NCI-H1417 treated with DMSO at 0.1 percent for 48 hours (cell line): ENCODE measurements around the gene EBLN1.

ENCODE experiments used
- DNase-seq: peaks from one replicate; lab custom pipeline; 2025; lab: John Stamatoyannopoulos, UW

The EBLN1 gene

DNA sequence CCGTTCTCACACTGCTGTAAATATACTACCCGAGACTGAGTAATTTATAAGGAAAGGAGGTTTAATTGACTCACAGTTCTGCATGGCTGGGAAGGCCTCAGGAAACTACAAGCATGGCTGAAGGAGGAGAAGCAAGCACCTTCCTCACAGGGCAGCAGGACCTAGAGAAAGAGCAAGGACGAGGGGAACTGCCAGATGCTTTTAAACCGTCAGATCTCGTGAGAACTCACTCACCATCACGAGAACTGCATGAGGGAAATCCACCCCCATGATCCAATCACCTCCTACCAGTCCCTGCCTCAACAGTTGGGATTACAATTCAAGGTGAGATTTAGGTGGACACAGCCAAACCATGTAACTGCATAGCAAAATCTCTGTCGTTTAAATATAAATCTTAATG lies at the start of gene EBLN1:
EBLN1 (minus strand) TSS at position 174 of the 400 bp plus-strand sequence. CDS start 8,032 bp downstream, outside the sequence.
- DNase-seq: no peak

DNA sequence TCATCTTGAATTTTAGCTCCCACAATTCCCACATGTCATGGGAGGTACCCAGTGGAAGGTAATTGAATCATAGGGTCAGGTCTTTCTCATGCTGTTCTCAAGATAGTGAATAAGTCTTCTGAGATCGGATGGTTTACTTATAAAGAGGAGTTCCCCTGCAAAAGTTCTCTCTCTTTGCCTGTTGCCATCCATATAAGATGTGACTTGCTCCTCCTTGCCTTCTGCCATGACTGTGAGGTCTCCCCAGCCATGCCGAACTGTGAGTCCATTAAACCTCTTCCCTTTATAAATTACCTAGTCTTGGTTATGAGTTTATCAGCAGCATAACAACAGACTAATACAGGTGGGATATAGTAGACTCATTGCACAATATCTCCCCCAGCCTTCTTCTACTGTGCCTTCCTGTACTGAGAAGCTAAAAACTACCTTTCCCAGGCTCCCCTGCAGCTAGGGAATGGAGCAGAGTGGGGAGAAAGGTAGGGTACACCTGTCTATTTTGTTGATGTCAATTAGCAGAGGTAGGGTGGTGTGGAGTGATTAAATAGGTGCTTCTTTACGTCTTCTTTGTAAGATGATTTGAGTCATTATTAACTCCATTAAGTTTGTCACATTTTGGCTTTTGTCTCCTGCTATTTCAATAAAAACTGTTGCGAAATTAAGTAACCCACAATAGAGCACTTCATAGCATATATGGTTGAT lies 48.2 kb upstream of the EBLN1 start:
- DNase-seq: no peak

DNA sequence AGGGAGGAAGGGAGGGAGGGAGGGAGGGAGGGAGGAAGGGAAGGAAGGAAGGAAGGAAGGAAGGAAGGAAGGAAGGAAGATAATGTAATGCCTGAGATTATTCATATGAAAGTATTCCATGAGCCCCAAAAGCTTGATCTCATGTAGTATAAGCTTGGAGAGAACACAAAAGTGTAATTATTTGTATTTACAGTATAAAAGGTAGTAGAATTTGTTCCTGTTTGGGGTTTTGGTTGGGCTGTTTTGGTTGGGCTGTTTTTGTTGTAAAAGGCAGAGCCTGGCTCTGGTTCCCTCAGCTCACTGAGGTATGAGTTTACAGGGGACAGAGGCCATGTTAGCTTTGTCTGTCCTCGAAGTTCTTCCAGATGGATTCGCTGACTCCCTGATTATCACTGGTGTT lies 45.3 kb upstream of the EBLN1 start:
- DNase-seq: no peak

DNA sequence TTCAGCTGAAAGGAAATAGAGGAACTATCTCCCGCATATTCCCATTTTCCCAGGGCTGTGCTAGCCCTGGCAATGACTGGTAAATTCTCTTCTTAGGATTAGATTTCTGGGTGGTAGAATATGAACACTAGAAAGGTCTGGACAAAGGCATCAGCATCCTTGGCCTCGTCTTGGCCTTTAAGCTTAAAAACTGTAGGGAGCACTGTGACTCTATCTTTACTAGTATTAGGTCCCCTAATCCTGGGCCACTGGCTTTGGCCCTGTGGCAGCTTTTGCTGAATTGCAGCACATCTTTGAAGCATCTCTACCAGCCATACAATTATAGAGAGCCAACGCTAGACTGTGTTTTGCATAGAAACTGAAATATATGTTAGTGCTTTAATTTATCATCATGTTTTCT lies 41.5 kb upstream of the EBLN1 start:
- DNase-seq: no peak

DNA sequence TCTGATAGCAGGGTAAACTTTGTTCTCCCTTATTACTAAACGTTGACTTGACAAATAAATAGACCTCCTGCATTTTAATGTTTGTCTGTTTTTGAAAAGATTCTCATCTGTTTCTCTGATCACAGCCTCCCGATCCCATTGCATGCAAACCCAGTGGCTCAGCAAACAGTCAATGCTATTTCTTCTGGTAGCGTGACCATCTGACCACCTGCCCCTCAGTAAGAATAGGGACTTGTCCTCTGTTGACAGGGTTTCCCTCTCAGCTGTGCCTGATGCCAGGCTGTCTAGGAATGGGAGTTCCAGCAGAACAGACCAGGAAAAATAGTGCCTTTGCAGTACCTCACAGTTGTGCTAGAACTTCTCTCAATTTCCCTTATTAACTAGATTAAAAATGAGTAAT lies 40.7 kb upstream of the EBLN1 start:
- DNase-seq: no peak

DNA sequence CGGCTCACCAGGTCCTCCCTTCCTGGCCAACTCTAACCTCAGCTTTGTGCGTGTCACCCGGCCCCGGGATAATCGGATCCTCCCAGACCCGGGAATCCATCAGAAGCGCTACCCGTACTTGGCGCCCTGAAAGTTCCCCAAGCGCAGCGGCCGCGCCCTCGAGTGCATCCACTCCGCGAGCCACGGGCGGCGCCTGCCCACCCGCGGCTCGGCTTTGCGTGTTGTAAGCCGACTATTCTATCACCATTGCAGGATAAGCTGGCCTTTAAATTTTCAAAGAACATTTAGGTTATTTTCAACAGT lies 35.7 kb upstream of the EBLN1 start:
- no peak for DNase-seq

DNA sequence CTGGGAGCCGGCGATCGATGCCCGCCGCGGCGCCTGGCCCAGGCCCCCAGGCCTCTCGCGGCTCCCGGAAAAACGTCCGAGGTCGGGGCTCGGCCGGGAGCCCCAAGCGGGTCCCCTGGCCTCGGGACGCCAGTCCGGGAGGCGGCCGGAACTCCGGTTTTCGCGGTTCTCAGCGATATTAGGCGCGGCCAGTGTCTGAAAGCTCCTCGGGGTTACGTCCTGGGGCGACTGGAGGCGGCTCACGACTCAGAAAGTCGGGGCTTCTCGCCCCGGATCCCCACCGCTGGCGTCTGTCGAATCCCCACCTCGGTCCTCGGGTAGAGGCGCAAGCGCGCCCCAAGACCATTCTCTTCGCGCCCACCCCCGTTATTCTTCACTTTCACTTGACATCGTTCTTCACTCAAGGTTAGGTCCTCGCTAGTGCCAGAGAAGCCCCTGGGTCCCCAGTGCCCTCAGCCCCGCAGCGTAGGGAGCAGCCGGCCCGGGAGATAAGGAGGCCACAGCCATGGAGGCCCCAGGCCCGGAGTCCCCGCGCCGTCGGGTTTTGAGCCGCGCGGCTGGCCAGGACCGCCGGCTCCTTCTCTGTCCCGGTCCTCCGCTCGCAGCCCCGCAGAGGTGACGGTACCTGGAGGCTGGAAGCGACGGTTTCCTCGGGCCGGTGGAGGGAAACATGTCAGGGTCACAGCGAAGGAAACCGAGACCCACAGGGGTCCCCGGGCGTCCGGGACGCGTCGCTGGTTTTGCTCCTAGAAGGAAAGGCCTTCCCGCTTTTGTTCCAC lies 35.2 kb upstream of the EBLN1 start:
- DNase-seq: no peak

DNA sequence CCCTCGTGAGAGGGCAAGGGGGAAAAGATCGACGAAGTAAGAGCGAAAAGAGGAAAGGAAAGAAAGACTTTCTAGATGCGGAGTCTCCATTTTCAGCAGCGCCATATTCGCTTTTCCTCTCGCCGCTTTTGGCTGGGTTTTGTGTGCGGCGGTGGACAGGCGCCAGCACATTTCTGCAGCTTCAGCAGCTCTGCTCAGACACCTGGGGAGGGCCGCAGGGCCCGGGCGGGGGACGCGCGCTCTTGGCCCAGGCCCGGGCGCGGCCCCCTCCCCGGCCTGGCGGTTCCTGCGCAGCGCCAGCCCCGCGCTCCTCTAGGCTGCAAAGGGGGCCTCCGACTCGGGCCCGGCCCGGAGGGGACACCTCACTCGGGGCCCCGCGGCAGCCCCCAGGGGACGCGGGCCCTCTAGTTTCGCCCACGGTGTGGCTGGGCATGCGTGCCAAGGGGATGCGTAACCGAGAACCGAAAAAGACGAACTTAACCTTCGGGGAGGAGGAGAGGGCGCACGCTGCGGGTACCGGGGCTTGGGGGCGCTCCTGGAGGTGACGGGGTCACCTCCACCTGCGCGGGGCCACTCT lies 34.5 kb upstream of the EBLN1 start:
- no peak for DNase-seq

DNA sequence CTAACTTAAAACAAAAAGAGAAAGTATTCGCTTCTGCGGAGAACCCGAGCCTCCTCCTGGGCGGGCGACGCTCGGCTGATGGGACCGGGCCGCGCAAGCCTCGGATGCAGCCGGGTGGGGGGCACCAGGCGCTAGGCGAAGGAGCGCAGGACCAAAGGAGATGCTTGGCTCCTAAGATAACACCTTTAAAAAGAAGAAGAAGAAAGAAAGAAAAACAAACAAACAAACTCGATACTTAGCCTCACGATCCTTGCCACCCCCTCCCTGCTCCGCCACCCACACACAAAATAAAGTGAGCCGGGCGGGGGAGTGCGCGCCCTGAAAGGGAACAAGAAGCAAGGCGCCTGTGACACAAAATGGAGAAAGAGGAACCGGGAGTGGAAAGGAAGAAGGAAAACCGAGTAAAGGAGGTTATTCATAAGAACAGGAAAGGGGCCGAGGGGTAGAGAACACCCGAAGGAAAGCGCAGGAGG lies 34.0 kb upstream of the EBLN1 start:
- DNase-seq: no peak

DNA sequence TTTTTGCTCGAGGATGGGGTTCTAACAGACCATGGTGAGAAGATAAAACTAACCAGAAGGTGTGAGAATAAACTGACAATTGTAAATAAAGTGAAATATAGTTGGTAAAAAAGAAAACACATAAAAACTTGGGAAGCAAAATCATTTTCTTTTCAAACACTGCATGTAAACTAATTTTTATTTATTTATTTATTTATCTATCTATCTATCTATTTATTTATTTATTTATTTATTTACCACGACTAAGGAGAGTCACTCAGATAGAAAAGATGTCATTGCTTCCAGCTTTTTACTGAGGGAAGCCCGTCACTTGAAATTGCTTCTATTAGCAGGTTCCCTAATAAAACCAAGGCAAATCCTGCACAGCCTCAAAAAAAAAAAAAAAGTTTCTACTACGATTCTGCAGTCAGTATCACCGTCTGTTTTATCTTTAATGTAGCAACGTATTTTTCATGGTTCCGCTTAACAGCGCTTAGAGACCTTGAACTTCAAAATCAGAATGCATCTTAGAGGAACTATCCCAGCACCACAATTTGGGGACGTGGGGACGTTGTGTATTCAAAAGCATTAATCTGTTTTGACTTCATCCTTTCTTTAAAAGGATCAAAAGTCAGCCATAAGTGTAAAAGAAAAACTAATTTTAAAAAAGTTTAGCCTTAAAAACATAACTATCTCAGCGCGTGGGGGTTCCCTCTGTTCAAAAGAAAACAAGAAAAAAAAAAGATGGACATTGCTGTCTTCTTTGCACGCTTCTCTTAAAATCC lies 33.3 kb upstream of the EBLN1 start:
- no peak for DNase-seq

DNA sequence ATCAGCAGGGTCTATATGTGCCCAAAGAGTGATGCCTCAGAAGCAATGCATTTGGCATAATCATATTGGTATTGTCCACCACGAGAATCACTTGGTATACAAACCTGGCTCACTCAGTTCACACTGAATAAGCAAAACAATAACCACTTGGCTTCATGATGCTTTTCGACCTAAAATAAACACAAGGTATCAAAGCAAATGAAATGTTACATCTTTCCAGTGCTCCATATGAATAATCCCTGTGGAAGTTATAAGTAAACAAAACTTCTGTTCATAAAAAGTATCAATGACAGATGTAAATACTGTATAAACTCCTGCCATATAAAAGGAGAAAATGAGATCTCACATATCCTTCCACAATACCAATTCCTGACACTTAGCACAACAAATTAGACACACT lies 29.8 kb upstream of the EBLN1 start:
- no peak for DNase-seq

DNA sequence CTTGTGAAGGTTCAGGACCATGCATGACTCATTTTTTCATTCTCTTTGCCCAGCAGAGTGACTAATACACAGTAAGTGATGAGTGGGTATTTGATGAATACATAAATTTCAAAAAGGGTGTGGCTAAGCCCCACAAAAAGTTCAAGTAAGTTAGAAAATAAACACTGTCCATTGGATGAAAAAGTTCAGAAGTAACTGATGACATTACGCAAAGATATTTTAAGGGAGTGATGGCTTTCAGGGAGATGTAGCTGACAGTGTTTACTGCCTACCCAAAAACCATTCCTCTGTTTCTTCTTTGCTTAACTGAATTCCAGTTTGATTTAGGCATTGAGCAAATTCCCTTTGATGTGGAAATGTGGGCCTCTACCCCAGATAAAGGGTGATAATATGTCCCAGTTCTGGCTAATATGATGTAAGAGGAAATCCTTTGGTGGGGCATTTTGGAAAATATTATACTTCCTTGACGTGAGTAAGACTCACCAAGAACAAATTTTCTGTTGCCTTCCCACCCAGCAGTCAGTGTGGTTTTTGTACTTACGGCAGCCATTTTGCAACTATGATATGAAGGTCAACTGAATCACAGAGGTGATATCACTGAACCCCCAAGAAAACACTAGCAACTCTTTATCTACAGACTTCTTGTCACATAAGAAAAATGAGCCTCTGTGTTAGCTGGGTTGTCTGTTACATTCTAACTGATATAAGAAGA lies 29.0 kb upstream of the EBLN1 start:
- DNase-seq: no peak

DNA sequence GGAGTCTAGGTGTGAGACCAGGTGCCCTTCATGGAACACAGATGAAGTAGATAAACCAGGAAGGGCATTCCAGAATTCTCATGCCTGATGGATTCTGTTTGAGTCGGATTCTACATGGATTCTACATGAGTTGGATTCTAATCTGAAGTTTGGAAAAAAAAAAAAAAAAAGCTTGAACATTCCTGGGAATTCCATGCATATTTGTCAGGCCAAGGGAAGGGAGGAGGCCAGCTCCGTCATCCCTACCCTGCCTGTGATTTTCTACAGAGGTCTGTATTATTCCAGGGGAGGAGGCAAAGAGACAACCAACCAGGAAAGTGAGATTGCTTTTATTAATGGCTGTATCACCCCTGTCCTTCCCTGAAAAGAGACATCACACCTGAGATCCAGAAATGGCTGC lies 27.8 kb upstream of the EBLN1 start:
- no peak for DNase-seq

DNA sequence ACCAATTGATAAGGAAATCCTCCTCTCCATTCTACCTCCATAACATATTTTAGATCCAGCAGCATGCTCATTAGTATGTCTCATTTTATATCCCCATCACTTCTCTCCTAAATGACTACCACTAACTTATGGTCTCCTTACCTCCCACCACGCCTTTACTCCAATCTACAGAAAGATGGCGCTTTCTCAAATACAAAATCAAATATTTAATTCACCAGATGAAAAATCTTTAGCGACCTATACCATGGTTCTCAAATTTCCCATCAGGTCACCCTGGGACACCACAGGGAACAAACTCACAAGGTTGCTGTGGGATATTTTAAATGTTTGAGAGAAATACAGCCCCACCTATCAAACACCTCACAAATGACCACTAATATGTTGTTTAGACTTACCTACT lies 27.0 kb upstream of the EBLN1 start:
- no peak for DNase-seq

DNA sequence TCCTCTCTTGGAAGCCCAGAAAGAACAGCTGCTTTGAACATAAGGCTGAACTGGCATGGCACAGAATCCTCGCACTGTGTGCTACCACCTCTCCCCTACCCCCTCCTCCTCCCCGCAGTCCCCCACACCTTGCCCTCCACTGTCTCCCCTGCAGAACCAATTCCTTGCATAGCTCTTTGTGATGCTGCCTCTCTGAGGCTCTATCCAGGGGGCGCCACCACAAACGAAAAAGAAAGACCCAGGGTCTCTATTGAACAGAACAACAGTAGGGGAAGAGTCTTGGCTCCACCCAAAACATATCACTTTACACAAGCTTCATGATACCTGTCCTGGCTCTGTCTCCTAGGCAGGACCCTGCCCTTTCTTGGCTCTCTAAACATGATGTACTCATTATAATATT lies 26.2 kb upstream of the EBLN1 start:
- DNase-seq: no peak

DNA sequence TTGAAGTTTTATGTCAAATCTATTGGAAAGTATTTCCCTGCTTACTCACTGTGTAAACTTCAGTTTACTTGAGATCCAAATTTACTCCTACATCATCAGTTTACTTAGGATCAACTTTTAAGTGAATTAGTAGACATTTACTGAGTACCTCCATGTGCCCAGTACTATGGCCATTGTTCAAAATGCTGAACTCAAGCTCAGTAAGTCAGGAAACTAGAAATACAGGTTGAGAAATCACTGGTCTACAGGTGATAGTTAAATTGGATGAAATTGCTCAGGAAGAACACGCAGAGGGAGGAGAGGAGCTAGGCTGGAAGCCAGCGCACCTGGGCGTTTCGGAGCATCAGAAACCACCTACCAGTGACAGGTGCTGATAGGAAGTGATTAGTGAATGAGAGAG lies 25.5 kb upstream of the EBLN1 start:
- no peak for DNase-seq

DNA sequence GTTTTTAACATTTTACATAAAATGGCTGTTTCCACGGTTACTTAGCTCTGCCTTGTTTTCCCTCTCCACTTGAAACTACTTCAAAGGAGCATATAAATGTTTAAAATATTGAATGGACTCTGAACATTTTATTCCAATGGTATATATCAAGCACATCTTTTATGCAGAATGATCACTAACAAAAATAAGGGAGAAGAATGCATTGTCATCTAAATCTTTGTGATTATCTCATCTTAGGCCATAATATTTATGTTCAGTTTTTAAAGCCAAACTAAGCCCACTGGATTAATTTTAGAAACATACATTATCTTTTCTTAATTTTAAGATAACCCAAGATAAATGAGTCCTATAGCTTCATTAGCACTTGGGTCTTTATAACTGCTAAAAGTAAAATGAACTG lies 13.4 kb upstream of the EBLN1 start:
- DNase-seq: no peak

DNA sequence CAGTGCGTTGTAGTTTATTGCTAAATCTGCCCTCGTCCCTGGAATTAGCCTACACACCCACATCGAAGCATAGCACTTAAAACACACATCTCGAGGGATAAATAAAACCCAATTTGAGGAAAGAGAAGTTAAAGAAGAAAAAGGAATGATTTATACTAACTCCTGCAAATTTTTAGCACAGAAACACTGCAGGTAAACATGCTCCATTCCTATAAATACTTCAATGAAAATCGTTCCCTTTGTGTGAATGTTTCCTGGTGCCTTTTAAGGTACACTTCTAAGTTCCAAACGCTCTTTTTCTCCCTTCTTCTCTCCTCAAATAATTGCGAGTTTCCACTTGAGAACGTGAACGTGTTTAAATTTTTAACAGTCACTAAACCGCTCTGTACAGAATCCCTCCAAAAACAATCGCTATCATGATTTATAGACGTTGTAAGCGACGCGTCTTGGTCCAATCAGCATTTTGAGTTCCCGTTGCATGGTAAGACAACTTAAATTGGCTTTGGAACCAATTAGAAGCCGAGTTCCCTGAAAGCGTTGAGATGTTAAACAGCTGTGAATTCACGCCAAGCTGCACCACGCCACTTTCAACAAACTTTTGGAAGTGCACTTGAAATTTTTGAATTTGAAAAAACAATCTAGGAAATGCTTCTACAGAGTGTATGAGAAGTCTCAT lies 12.5 kb upstream of the EBLN1 start:
- DNase-seq: no peak

DNA sequence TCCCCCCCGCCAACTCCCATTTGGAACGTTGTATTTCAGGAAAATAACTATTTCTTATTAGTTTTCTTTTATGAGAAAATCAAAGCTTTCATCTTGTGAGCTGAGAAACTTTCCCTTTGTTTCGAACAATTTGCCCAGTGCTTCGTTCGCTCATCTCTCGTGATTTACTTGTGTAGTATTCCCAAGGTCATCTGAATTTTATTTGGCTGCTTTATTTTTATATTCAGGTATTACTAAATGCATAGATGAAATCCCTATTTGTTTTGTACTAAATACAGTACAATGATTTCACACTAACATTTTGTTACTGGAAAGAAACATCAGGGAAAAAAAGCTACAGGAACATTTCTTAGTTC lies 12.0 kb upstream of the EBLN1 start:
- DNase-seq: no peak

DNA sequence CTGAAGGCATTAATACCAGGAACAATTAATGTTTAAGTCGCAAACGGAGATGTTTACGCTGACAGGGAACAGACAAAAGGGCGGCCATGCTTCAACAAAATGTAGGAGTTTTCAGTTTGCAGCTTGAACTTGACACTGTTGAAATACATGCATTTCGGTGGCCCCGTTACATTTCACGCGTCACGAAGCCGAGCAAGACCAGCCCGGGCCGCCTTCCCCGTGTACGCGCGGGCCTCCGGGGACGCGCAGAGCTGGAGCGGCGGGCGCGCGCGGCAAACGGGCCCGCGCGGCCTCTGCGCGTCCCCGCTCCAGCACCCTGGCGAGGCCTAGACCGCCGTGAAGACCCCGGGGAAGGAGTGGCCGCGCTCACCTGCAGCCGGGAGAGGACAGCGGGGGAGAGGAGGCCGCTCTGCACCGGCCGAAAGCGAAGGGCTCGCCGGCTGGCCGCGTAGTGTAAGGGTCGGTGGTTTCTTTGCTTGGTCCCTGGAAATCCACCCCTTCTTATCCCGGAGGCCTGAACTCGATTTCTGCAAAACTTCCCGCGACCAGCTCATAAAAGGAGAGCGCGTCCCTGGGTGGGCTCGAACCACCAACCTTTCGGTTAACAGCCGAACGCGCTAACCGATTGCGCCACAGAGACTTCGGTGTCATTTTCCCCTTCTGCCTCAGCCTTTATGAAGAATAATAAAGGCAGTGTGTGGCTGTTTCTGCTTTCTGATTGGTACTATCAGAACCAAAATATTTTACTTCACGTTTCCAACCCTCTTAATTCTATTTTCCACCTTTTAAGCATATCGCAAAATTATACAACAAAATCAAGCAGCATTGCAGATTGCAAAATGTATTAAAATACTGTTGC lies 11.4 kb upstream of the EBLN1 start:
- DNase-seq: peak; percentile 50
